ENCODE measurements around the gene ASB16. TPM values are rescaled to one million over a fixed set of nuclear protein-coding genes. Genes with fewer than 3 reads are reported as not detected.

Gene ASB16
- total RNA-seq, 1 experiment from 2014 or later: 0.11 TPM

DNA sequence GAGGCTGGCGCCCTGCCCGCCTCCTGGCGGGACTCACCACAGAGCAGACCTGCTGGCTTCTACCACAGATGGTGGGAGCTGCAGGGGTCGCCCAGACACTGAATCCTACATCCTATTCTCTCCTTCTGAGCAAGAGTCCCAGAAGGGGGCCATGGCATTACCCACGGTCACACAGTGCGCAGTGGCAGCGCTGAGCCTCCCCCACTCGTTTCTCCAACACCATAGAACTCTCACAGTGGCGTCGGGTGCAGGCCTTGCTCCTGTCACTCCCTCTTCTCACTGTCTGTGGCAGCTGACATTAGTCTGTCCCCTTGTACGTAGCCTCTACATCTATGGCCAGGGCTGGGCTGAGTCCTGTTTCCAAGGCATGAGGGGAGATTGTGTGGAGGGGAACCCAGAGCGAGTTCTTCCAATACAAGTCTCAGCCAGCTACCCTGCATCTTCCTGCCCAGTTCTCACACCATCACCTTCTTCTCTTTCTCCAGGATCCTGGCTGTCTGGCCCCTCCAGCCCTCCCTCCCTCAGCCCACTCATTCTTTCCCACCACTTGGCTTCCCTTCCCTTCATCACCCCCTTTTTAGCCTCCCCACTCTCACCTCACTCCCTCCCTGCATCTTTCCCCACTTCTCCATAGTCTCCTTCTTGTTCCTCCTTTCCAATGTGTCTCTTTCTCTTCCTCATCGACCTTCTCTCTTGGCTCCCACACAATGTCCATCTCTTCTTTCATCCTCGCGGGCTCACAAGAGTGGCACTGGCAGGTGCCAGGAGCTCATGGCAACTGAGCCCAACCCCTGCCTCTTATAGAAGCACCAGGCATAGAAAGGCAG lies 43.1 kb downstream of the ASB16 start:
- no peak overlapping the region for H3K4me3 Mint-ChIP-seq
- POLR2A ChIA-PET: interaction anchor here (0.7 to 1.0 kb wide), 3 partner anchors 9 to 113 kb away, joined by 3 to 4 read pairs (median 3); no protein-coding TSS in a partner anchor
- H3K27me3 Mint-ChIP-seq (ENCODE audit: low read depth): no peaks in the 10 kb centered on the region
- peaks cover 21% of the 10 kb centered on the region for H3K4me1 Mint-ChIP-seq
- CTCF ChIA-PET: interaction anchor here (0.6 to 2.1 kb wide), 5 partner anchors 8 to 132 kb away, joined by 3 to 12 read pairs (median 3); partner anchors contain the start of gene GRN
- DNase-seq (ENCODE audit: low spot score): no peak
- no peaks in the 10 kb centered on the region for H3K9me3 Mint-ChIP-seq
- peak overlapping the region; percentile 74; the same call in 1 of the 2 replicates for H3K27ac Mint-ChIP-seq
- peaks cover 56% of the 10 kb centered on the region for H3K36me3 Mint-ChIP-seq
- TF ChIP-seq CBFB (CRISPR knock-in tag; IDR thresholded peaks at IDR 0.05; ENCODE audit: low read depth) (no peak), FOXJ3 (CRISPR knock-in tag; IDR thresholded peaks at IDR 0.05; ENCODE audit: borderline replicate concordance) (no peak), FOXK1 (CRISPR knock-in tag; IDR thresholded peaks at IDR 0.05) (no peak), SMAD3 (CRISPR knock-in tag; IDR thresholded peaks at IDR 0.05; ENCODE audit: borderline replicate concordance) (no peak), ZNF416 (CRISPR knock-in tag; IDR thresholded peaks at IDR 0.05) (no peak)
- TF ChIP-seq, protein P1, sequence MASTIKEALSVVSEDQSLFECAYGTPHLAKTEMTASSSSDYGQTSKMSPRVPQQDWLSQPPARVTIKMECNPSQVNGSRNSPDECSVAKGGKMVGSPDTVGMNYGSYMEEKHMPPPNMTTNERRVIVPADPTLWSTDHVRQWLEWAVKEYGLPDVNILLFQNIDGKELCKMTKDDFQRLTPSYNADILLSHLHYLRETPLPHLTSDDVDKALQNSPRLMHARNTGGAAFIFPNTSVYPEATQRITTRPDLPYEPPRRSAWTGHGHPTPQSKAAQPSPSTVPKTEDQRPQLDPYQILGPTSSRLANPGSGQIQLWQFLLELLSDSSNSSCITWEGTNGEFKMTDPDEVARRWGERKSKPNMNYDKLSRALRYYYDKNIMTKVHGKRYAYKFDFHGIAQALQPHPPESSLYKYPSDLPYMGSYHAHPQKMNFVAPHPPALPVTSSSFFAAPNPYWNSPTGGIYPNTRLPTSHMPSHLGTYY (CRISPR knock-in tag; IDR thresholded peaks at IDR 0.05): no peak
- no peak for ATAC-seq

DNA sequence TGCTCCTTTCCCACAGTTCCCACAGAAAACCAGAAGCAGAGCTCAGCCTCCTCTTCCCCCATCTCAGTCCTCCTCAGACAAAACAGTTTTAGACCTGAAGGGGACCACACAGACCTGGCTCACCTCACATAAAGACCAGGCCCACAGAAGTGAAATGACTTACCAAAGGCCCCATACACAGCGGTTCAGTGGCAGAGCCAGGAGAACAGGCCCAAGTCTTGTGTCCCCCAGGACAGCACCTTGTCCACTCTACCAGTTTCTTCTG lies 43.7 kb downstream of the ASB16 start:
- TF ChIP-seq ZNF423 (CRISPR knock-in tag; IDR thresholded peaks at IDR 0.05) (no peak), SMAD3 (CRISPR knock-in tag; IDR thresholded peaks at IDR 0.05; ENCODE audit: borderline replicate concordance) (no peak), SOX15 (CRISPR knock-in tag; IDR thresholded peaks at IDR 0.05) (no peak)
- TF ChIP-seq, protein P2, sequence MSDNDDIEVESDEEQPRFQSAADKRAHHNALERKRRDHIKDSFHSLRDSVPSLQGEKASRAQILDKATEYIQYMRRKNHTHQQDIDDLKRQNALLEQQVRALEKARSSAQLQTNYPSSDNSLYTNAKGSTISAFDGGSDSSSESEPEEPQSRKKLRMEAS (CRISPR knock-in tag; IDR thresholded peaks at IDR 0.05): no peak
- ChIA-PET POLR2A (interaction anchor here (0.7 to 1.0 kb wide), 3 partner anchors 10 to 113 kb away, joined by 3 to 4 read pairs (median 3); no protein-coding TSS in a partner anchor), CTCF (interaction anchor here (0.6 to 0.7 kb wide), 2 partner anchors 100 to 116 kb away, joined by 3 read pairs; no protein-coding TSS in a partner anchor)
- Mint-ChIP-seq H3K27me3 (ENCODE audit: low read depth) (no peaks in the 10 kb centered on the region), H3K27ac (peak overlapping the region; percentile 34; the same call in 1 of the 2 replicates), H3K4me3 (no peak overlapping the region), H3K9me3 (no peaks in the 10 kb centered on the region), H3K4me1 (peaks cover 21% of the 10 kb centered on the region), H3K36me3 (peaks cover 54% of the 10 kb centered on the region)
- DNase-seq (ENCODE audit: low spot score) (no peak), ATAC-seq (no peak)

DNA sequence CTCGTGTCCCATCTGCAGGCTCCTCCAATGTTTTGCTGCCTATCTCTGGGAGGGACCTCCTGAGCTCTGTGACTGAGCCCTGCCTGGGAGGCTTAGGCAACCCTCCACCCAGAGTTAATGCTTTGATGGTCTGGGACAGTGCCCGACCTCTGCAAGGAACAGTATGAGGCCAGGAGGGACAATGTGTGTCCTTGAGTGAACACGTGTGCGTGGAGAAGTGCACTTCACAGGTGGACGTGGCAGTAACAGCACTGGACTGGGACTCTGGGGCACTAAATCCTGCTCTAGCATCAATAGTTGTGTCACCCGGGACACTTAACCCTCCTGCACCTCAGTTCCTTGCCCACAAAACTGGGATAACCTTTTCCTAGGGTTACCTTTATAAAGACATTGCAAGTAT lies 44.4 kb downstream of the ASB16 start:
- Mint-ChIP-seq H3K36me3 (peaks cover 50% of the 10 kb centered on the region), H3K27ac (no peak overlapping the region), H3K4me1 (peaks cover 21% of the 10 kb centered on the region), H3K27me3 (ENCODE audit: low read depth) (no peaks in the 10 kb centered on the region), H3K4me3 (no peak overlapping the region), H3K9me3 (no peaks in the 10 kb centered on the region)
- ATAC-seq (no peak), DNase-seq (ENCODE audit: low spot score) (no peak)
- CTCF ChIA-PET: interaction anchor here (0.5 kb wide), 1 partner anchor 30 kb away, joined by 3 read pairs; no protein-coding TSS in a partner anchor
- TF ChIP-seq, protein P3, sequence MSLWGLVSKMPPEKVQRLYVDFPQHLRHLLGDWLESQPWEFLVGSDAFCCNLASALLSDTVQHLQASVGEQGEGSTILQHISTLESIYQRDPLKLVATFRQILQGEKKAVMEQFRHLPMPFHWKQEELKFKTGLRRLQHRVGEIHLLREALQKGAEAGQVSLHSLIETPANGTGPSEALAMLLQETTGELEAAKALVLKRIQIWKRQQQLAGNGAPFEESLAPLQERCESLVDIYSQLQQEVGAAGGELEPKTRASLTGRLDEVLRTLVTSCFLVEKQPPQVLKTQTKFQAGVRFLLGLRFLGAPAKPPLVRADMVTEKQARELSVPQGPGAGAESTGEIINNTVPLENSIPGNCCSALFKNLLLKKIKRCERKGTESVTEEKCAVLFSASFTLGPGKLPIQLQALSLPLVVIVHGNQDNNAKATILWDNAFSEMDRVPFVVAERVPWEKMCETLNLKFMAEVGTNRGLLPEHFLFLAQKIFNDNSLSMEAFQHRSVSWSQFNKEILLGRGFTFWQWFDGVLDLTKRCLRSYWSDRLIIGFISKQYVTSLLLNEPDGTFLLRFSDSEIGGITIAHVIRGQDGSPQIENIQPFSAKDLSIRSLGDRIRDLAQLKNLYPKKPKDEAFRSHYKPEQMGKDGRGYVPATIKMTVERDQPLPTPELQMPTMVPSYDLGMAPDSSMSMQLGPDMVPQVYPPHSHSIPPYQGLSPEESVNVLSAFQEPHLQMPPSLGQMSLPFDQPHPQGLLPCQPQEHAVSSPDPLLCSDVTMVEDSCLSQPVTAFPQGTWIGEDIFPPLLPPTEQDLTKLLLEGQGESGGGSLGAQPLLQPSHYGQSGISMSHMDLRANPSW (CRISPR knock-in tag; conservative IDR thresholded peaks at IDR 0.05; ENCODE audit: low read depth): no peak
- POLR2A ChIA-PET: interaction anchor here (0.6 kb wide), 2 partner anchors 39 to 112 kb away, joined by 3 to 7 read pairs; no protein-coding TSS in a partner anchor

DNA sequence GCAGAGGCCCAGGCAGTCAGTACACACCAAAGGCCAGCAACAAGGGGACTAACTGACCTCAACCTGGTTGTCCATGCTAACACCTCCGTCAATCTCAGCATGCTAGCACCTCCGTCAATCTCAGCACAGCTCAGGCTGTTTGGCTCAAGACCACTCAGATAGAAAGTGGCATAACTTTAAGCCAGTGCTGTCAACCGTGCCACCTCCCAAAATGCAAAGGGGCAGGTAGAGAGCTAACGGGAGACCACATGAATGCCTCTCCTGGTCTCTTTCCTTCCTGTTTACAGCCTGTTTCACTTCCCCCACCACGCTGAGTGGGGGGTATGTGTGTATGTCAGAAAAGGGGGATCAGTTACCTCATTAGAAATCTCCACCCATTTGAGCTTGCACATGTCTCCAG lies 45.7 kb downstream of the ASB16 start:
- H3K4me3 Mint-ChIP-seq: no peak overlapping the region
- H3K9me3 Mint-ChIP-seq: no peaks in the 10 kb centered on the region
- no peak overlapping the region for H3K27ac Mint-ChIP-seq
- TF ChIP-seq, protein P2 (CRISPR knock-in tag; IDR thresholded peaks at IDR 0.05): no peak
- TF ChIP-seq, protein P4, sequence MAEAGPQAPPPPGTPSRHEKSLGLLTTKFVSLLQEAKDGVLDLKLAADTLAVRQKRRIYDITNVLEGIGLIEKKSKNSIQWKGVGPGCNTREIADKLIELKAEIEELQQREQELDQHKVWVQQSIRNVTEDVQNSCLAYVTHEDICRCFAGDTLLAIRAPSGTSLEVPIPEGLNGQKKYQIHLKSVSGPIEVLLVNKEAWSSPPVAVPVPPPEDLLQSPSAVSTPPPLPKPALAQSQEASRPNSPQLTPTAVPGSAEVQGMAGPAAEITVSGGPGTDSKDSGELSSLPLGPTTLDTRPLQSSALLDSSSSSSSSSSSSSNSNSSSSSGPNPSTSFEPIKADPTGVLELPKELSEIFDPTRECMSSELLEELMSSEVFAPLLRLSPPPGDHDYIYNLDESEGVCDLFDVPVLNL (CRISPR knock-in tag; IDR thresholded peaks at IDR 0.05; ENCODE audit: borderline replicate concordance, low read depth): no peak
- TF ChIP-seq TCF7 (CRISPR knock-in tag; IDR thresholded peaks at IDR 0.05; ENCODE audit: low read depth) (no peak), ESRRA (CRISPR knock-in tag; IDR thresholded peaks at IDR 0.05; ENCODE audit: borderline replicate concordance) (no peak), NR3C1 (CRISPR knock-in tag; conservative IDR thresholded peaks at IDR 0.05; ENCODE audit: low read depth) (no peak), ZNF219 (CRISPR knock-in tag; IDR thresholded peaks at IDR 0.05; ENCODE audit: borderline replicate concordance) (no peak), RORB (CRISPR knock-in tag; IDR thresholded peaks at IDR 0.05) (no peak)
- TF ChIP-seq, protein P5, sequence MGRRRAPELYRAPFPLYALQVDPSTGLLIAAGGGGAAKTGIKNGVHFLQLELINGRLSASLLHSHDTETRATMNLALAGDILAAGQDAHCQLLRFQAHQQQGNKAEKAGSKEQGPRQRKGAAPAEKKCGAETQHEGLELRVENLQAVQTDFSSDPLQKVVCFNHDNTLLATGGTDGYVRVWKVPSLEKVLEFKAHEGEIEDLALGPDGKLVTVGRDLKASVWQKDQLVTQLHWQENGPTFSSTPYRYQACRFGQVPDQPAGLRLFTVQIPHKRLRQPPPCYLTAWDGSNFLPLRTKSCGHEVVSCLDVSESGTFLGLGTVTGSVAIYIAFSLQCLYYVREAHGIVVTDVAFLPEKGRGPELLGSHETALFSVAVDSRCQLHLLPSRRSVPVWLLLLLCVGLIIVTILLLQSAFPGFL (CRISPR knock-in tag; IDR thresholded peaks at IDR 0.05; ENCODE audit: borderline replicate concordance): no peak
- TF ChIP-seq, protein P6, sequence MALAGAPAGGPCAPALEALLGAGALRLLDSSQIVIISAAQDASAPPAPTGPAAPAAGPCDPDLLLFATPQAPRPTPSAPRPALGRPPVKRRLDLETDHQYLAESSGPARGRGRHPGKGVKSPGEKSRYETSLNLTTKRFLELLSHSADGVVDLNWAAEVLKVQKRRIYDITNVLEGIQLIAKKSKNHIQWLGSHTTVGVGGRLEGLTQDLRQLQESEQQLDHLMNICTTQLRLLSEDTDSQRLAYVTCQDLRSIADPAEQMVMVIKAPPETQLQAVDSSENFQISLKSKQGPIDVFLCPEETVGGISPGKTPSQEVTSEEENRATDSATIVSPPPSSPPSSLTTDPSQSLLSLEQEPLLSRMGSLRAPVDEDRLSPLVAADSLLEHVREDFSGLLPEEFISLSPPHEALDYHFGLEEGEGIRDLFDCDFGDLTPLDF (CRISPR knock-in tag; IDR thresholded peaks at IDR 0.05): no peak

More for the DNA sequence above, 45.7 kb downstream of the ASB16 start:
- DNase-seq (ENCODE audit: low spot score) (no peak), ATAC-seq (no peak)
- Mint-ChIP-seq H3K36me3 (peaks cover 46% of the 10 kb centered on the region), H3K4me1 (peaks cover 18% of the 10 kb centered on the region), H3K27me3 (ENCODE audit: low read depth) (no peaks in the 10 kb centered on the region)
- ChIA-PET POLR2A (no interaction called here), CTCF (interaction anchor here (2.2 to 2.5 kb wide), 2 partner anchors 12 to 129 kb away, joined by 7 to 12 read pairs; partner anchors contain the start of gene GRN)
